ENCODE measurements around the gene FLNB. TPM values are rescaled to one million over a fixed set of nuclear protein-coding genes. Genes with fewer than 3 reads are reported as not detected.

The FLNB gene
- total and polyA plus RNA-seq, 2 of the 13 experiments (the other 11 are each of a cell fraction or from before 2014, with no cell fraction given), result 106 to 130 TPM

- TF ChIP-seq ZNF407 (CRISPR knock-in tag; IDR thresholded peaks at IDR 0.05; ENCODE audit: not compliant biosample characterization) (no peak), MYPOP (CRISPR knock-in tag; IDR thresholded peaks at IDR 0.05) (no peak), MIER2 (CRISPR knock-in tag; IDR thresholded peaks at IDR 0.05) (no peak), BHLHE40 (IDR thresholded peaks at IDR 0.05; ENCODE audit: low read length) (no peak), SSRP1 (CRISPR knock-in tag; IDR thresholded peaks at IDR 0.05) (no peak), RXRA (CRISPR knock-in tag; IDR thresholded peaks at IDR 0.05) (no peak), RNF219 (CRISPR knock-in tag; IDR thresholded peaks at IDR 0.05) (no peak), ZNF296 (CRISPR knock-in tag; conservative IDR thresholded peaks at IDR 0.05) (no peak), JUNB (CRISPR knock-in tag; IDR thresholded peaks at IDR 0.05; ENCODE audit: borderline replicate concordance) (no peak), ZBTB25 (CRISPR knock-in tag; IDR thresholded peaks at IDR 0.05) (no peak), ZNF770 (CRISPR knock-in tag; IDR thresholded peaks at IDR 0.05) (0 out of 2 replicates have a peak, but pooled peaks have one; percentile 24), RARA (CRISPR knock-in tag; IDR thresholded peaks at IDR 0.05) (no peak), POLR2A (IDR thresholded peaks at IDR 0.05; ENCODE audit: insufficient read depth in 1 of 2, low read depth in 2 of 2, low read length in 2 of 2) (no peak), ZNF530 (CRISPR knock-in tag; IDR thresholded peaks at IDR 0.05; ENCODE audit: low read depth) (no peak), CENPT (CRISPR knock-in tag; IDR thresholded peaks at IDR 0.05; ENCODE audit: low read depth) (no peak)
These were observed 60.0 kb downstream of the FLNB start (continued) for GRCh38 chr3:58068122-58068809.
